ENCODE results near the gene PTPN21.

PTPN21 gene

DNA sequence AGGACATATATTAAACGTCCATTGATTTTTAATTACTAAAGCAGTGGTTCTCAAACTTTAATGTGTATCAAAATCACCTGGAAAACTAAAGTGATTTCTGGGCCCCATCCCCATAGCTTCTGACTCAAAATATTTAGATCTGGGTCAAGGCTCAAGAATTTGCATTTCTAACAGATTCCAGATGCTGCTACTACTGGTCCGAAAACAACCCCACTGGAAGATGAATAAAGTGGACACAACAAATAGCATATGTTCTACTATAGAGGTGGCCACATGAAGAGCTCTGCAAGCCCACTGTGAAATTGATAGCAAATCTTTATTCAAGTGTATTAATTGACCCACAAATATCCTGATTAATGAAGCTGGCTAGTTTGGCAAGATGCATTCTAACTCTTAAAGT, 99.9 kb downstream of the PTPN21 start:
- no peak for DNase-seq

GRCh38 chr14:88452231-88452630, 102.6 kb downstream of the PTPN21 start:
- peak; percentile 15 for DNase-seq

GRCh38 chr14:88439088-88439487, 115.7 kb downstream of the PTPN21 start:
- DNase-seq = no peak

- DNase-seq = no peak
Observed at GRCh38 chr14:88437658-88438057, 117.1 kb downstream of the PTPN21 start.

DNA sequence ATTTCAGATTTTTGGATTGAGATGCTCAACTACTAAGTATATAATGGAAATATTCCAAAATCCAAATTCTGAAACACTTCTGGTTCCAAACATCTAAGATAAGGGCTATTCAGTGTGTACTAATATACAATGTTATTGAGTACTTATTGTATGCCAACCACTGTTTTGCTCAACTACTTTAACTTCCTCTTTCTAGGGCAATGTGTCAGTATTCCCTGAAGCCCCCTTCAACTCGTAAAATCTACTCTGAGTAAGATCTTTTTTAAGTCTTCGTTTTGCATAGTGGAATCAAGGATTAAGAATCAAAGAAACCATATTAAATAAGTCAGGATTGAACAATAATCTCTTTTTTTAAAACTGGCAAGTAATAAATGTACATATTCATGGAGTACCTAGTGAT, 123.8 kb downstream of the PTPN21 start:
- DNase-seq = no peak

DNA sequence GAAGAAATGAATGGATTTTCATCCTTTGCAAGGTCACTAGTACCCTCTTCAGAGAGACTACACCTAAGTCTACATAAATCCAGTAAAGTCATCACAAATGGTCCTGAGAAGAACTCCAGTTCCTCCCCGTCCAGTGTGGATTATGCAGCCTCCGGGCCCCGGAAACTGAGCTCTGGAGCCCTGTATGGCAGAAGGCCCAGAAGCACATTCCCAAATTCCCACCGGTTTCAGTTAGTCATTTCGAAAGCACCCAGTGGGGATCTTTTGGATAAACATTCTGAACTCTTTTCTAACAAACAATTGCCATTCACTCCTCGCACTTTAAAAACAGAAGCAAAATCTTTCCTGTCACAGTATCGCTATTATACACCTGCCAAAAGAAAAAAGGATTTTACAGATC, 128.5 kb downstream of the PTPN21 start:
- DNase-seq = no peak

- DNase-seq = no peak
Observed at GRCh38 chr14:88424573-88424972, 130.2 kb downstream of the PTPN21 start.

GRCh38 chr14:88422919-88423650, 131.7 kb downstream of the PTPN21 start:
- peak; percentile 22 for DNase-seq

GRCh38 chr14:88422047-88422446, 132.8 kb downstream of the PTPN21 start:
- no peak for DNase-seq

DNA sequence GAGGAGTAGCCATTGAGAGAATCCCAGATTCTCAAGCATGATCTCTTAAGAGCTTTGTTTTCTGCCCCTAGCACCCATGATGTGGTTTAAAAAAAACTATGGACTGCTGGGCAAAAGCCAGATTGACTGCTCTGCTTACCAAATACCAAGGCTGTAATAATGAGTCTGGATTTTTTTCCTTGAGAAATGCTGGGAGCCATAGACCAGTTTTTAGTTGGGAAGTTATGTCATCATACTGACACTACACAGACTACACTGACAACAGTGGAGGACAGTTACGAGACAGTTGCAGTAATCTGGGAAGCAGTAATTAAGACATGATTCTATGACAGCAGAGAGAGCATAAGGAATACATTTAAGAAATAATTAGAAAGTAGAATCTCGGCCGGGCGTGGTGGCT, 133.5 kb downstream of the PTPN21 start:
- DNase-seq = no peak

DNA sequence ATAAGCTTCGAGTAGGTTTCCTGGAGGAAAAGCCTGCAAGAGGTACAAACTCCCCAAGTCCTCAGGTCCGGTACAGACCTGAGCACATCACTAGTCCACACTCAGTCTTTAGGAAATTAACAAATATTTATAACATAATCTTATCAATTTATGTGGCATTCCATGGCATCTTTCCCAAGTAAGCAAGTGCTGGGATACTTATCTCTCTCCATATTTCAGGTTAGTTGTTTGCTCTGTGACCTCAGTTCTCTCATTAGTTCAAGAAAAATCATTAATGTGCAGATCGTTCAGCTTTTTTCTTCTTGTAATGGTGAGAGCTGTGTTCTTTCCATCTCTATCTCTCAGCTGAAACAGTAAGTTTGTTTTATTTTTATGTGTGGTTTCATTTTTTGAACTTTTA, 134.6 kb downstream of the PTPN21 start:
- DNase-seq = no peak

DNA sequence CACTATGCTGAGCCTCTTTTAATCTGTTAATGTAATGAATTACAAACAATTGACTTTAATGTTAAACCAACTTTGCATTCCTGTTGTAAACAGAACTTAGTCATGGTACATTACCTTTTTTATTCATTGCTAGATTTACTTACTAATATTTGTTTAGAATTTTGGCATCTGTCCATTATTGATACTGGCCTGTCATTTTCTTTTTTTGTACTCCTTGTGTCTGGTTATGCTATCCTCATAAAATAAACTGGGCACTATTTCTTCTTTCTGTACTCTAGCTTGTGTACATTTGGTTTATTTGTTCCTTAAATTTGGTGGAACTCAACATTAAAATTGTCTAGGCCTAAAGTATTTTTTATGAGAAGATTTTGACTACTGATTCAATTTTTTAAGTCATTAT, 137.2 kb downstream of the PTPN21 start:
- DNase-seq = no peak

Measured in activated CD4-positive, alpha-beta T cell treated with anti-CD3 and anti-CD28 coated beads for 48 hours (primary cell).